ENCODE data around the gene COL16A1. TPM values are rescaled to one million over a fixed set of nuclear protein-coding genes. Genes with fewer than 3 reads are reported as not detected.

Gene COL16A1
- total RNA-seq, 3 donors from 2014 or later, result 11.2 to 62.9 (median 19.3) TPM

- intact Hi-C loops (cut with DNase I, micrococcal nuclease), result no loop called here
- H3K4me1 ChIP-seq (ENCODE audit: low read depth), result peaks cover 9% of the 10 kb centered on the region
- peak; percentile 38 to 67 (median 56) for DNase-seq
- H3K9me3 ChIP-seq, result no peaks in the 10 kb centered on the region
- peak; percentile 89 for ATAC-seq
- H3K4me3 ChIP-seq, result no peak overlapping the region
- H3K36me3 ChIP-seq (ENCODE audit: low read depth), result no peaks in the 10 kb centered on the region
- no peak for TF ChIP-seq CTCF (IDR thresholded peaks at IDR 0.05)
Measured at GRCh38 chr1:31627301-31627929, 76.4 kb downstream of the COL16A1 start.

- DNase-seq (no peak), ATAC-seq (no peak)
- intact Hi-C loops (cut with DNase I, micrococcal nuclease), result no loop called here
- Histone ChIP-seq H3K36me3 (ENCODE audit: low read depth) (no peaks in the 10 kb centered on the region), H3K9me3 (no peaks in the 10 kb centered on the region), H3K4me3 (no peak overlapping the region), H3K4me1 (ENCODE audit: low read depth) (peaks cover 9% of the 10 kb centered on the region)
- TF ChIP-seq CTCF (IDR thresholded peaks at IDR 0.05), result no peak
Measured at GRCh38 chr1:31626223-31627207, 77.3 kb downstream of the COL16A1 start.

GRCh38 chr1:31625561-31626222 lies 78.1 kb downstream of the COL16A1 start:
- intact Hi-C loops (cut with DNase I, micrococcal nuclease), result no loop called here
- no peak for ATAC-seq
- no peak for TF ChIP-seq CTCF (IDR thresholded peaks at IDR 0.05)
- Histone ChIP-seq H3K4me3 (no peak overlapping the region), H3K4me1 (ENCODE audit: low read depth) (peaks cover 9% of the 10 kb centered on the region), H3K36me3 (ENCODE audit: low read depth) (no peaks in the 10 kb centered on the region), H3K9me3 (no peaks in the 10 kb centered on the region)
- DNase-seq, result no peak

GRCh38 chr1:31624731-31625514 lies 78.9 kb downstream of the COL16A1 start:
- no peaks in the 10 kb centered on the region for H3K9me3 ChIP-seq
- TF ChIP-seq CTCF (IDR thresholded peaks at IDR 0.05), result no peak
- H3K36me3 ChIP-seq (ENCODE audit: low read depth), result no peaks in the 10 kb centered on the region
- ATAC-seq (no peak), DNase-seq (no peak)
- H3K4me3 ChIP-seq, result no peak overlapping the region
- intact Hi-C loops (cut with DNase I, micrococcal nuclease), result no loop called here
- peaks cover 9% of the 10 kb centered on the region for H3K4me1 ChIP-seq (ENCODE audit: low read depth)

- DNase-seq (no peak), ATAC-seq (no peak)
Measured at GRCh38 chr1:31624309-31624708, 79.5 kb downstream of the COL16A1 start.

More at GRCh38 chr1:31624309-31624708, 79.5 kb downstream of the COL16A1 start:
- Histone ChIP-seq H3K9me3 (no peaks in the 10 kb centered on the region), H3K36me3 (ENCODE audit: low read depth) (no peaks in the 10 kb centered on the region), H3K4me1 (ENCODE audit: low read depth) (peaks cover 9% of the 10 kb centered on the region), H3K4me3 (no peak overlapping the region)
- TF ChIP-seq CTCF (IDR thresholded peaks at IDR 0.05), result no peak
- intact Hi-C loops (cut with DNase I, micrococcal nuclease), result no loop called here
